GM12865 (cell line): Measurements from ENCODE around the gene PLXNB3.

Source experiments
- DNase-seq: peaks from one replicate; pipeline ENCODE4 v3.0.0; 2010; ENCODE audit warnings: low read depth
- H3K4me3 ChIP-seq: 2 replicates; pipeline ENCODE4 v1.5.1; 2011; ENCODE audit warnings: mild to moderate bottlenecking, low read depth, low read length, control low read depth
- CTCF ChIP-seq: IDR thresholded peaks from 2 replicates; pipeline ENCODE4 v1.5.1; 2011; ENCODE audit warnings: low read length, control low read depth, low read depth, inconsistent platforms; ENCODE audit not compliant: insufficient read depth; ENCODE audit errors: missing control alignments

The PLXNB3 gene

GRCh38 chrX:153791104-153791852 is 27.2 kb downstream of the PLXNB3 start:
- no peak overlapping the region for H3K4me3 ChIP-seq
- TF ChIP-seq CTCF, result no peak
- no peak for DNase-seq

GRCh38 chrX:153792368-153792767 is 28.3 kb downstream of the PLXNB3 start:
- TF ChIP-seq CTCF, result no peak
- H3K4me3 ChIP-seq, result no peak overlapping the region
- no peak for DNase-seq

- H3K4me3 ChIP-seq, result peak overlapping the region; percentile 89
- TF ChIP-seq CTCF, result no peak
- peak; percentile 32 for DNase-seq
These were observed 29.2 kb downstream of the PLXNB3 start for GRCh38 chrX:153793291-153793690.

- TF ChIP-seq CTCF, result no peak
- peak within 1 kb of the TSS; percentile 89 for H3K4me3 ChIP-seq
- DNase-seq, result peak; percentile 97
These were observed 30.2 kb downstream of the PLXNB3 start, which contains the start of the genes IDH3G and SSR4 for GRCh38 chrX:153794018-153794896. Gene IDH3G (minus strand): TSS chrX:153794375. CDS start chrX:153794326, 49 bp downstream. Gene SSR4 (plus strand): TSS chrX:153794668. CDS start chrX:153794688, 20 bp downstream.

GRCh38 chrX:153794897-153795816 is 31.1 kb downstream of the PLXNB3 start:
- peak overlapping the region; percentile 85 for H3K4me3 ChIP-seq
- DNase-seq, result no peak
- TF ChIP-seq CTCF, result no peak

GRCh38 chrX:153797415-153798015 is 33.5 kb downstream of the PLXNB3 start:
- TF ChIP-seq CTCF, result no peak
- DNase-seq, result no peak
- no peak overlapping the region for H3K4me3 ChIP-seq
